ENCODE data around the gene MALRD1.

MALRD1 gene

DNA sequence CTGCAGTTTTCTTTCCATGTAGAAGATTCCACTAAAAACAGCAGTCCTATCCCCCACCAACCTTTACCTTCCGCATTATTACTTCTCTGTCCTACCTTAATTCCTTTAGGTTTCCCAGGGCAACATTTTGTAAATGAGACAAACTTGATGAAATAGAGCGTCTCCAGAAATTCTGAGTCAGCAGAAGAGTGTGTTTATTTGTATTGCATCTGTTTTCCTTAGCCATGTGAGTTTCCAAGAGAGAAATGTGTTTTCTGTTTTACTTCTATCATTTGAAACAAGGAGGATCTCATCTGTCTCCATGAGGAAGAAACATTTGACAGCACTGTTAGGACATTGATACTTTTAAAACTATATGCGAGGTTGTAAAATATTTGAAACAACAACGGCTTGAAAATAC lies 523.5 kb downstream of the MALRD1 start:
- Histone ChIP-seq H3K27ac (ENCODE audit: insufficient read depth in 1 of 2, low read depth in 1 of 2, low read length in 2 of 2, poor library complexity in 1 of 2, severe bottlenecking in 2 of 2) (no peak overlapping the region), H3K4me3 (ENCODE audit: control insufficient read depth in 1 of 7, extremely low read depth in 1 of 7, insufficient read depth in 4 of 7, low read depth in 2 of 7, low read length in 6 of 7) (no peak overlapping the region), H3K4me1 (ENCODE audit: control extremely low read depth in 1 of 4, control insufficient read depth in 4 of 4, insufficient read depth in 4 of 4, low read length in 3 of 4) (no peaks in the 10 kb centered on the region), H3K9me3 (ENCODE audit: control extremely low read depth in 1 of 5, control insufficient read depth in 4 of 5, insufficient read depth in 2 of 5, low read depth in 1 of 5, low read length in 4 of 5) (peaks cover 0 to 2% (median 0%) of the 10 kb centered on the region in 5 experiments), H3K27me3 (replicated peaks in 2 of 5; ENCODE audit: control insufficient read depth in 4 of 5, insufficient read depth in 5 of 5, low read length in 4 of 5) (no peaks in the 10 kb centered on the region), H3K36me3 (ENCODE audit: control insufficient read depth in 4 of 4, insufficient read depth in 4 of 4, low read length in 3 of 4) (no peaks in the 10 kb centered on the region)
- no peak for DNase-seq
- ChIA-PET POLR2A (interaction anchor here (0.6 kb wide), 1 partner anchor 142 kb away, joined by 3 read pairs; no protein-coding TSS in a partner anchor), CTCF (no interaction called here)
- WGBS (ENCODE audit: insufficient coverage), result 100% methylated on average over 1 of the region's 4 CpGs

DNA sequence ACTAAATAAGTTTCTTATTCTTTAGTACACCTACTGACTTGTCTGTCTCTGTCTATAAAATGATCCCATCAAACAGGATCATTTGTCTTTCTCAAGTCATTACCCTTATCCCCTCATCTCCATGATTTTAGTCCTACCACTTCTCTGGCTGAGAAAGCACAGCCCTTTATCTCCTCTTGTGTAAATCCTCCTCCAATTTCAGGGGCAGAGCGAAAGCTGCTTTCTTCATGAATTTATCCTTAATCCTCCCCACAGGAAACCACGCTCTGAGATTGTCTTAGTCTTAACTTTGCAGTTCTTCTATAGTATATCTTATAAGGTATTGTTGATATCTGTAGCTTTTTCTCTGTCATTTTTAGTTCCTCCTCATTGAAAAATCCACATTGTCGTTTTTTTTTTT lies 528.0 kb downstream of the MALRD1 start:
- no peaks in the 10 kb centered on the region for H3K27me3 ChIP-seq (replicated peaks in 2 of 5; ENCODE audit: control insufficient read depth in 4 of 5, insufficient read depth in 5 of 5, low read length in 4 of 5)
- DNase-seq, result no peak
- no peaks in the 10 kb centered on the region for H3K36me3 ChIP-seq (ENCODE audit: control insufficient read depth in 4 of 4, insufficient read depth in 4 of 4, low read length in 3 of 4)
- H3K9me3 ChIP-seq (ENCODE audit: control extremely low read depth in 1 of 5, control insufficient read depth in 4 of 5, insufficient read depth in 2 of 5, low read depth in 1 of 5, low read length in 4 of 5), result peaks cover 0 to 2% (median 0%) of the 10 kb centered on the region in 5 experiments
- H3K4me1 ChIP-seq (ENCODE audit: control extremely low read depth in 1 of 4, control insufficient read depth in 4 of 4, insufficient read depth in 4 of 4, low read length in 3 of 4), result peaks cover 0 to 5% (median 3%) of the 10 kb centered on the region in 4 experiments
- ChIA-PET CTCF (interaction anchor here (0.7 to 1.2 kb wide), 2 partner anchors 9 to 162 kb away, joined by 3 to 4 read pairs; no protein-coding TSS in a partner anchor), POLR2A (no interaction called here)
- no CpG with 5 or more reads among the region's 3 CpGs for WGBS (ENCODE audit: insufficient coverage)
- no peak overlapping the region for H3K4me3 ChIP-seq (ENCODE audit: control insufficient read depth in 1 of 7, extremely low read depth in 1 of 7, insufficient read depth in 4 of 7, low read depth in 2 of 7, low read length in 6 of 7)
- no peak overlapping the region for H3K27ac ChIP-seq (ENCODE audit: insufficient read depth in 1 of 2, low read depth in 1 of 2, low read length in 2 of 2, poor library complexity in 1 of 2, severe bottlenecking in 2 of 2)

DNA sequence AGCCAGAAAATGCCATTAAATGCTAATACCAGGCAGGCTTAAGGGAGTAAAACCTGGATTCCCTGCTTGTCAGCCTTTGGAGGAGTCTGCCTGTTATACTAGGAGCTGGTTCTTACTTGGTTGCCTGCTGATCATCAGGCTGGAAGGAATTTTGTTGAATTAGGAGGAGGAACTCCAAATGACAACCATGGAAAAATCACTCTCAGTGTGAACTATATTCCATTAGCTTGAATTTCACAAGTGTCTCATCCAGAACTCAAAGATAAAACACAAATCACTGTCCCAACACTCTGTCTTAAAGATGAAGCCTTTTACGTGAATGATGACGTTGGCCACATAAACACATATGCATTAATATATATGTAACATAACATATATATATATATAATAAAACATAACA lies 528.8 kb downstream of the MALRD1 start:
- ChIA-PET CTCF (no interaction called here), POLR2A (no interaction called here)
- H3K27ac ChIP-seq (ENCODE audit: insufficient read depth in 1 of 2, low read depth in 1 of 2, low read length in 2 of 2, poor library complexity in 1 of 2, severe bottlenecking in 2 of 2), result no peak overlapping the region
- no CpG with 5 or more reads among the region's 2 CpGs for WGBS (ENCODE audit: insufficient coverage)
- H3K9me3 ChIP-seq (ENCODE audit: control extremely low read depth in 1 of 5, control insufficient read depth in 4 of 5, insufficient read depth in 2 of 5, low read depth in 1 of 5, low read length in 4 of 5), result no peaks in the 10 kb centered on the region
- H3K4me3 ChIP-seq (ENCODE audit: control insufficient read depth in 1 of 7, extremely low read depth in 1 of 7, insufficient read depth in 4 of 7, low read depth in 2 of 7, low read length in 6 of 7), result no peak overlapping the region
- peaks cover 0 to 5% (median 3%) of the 10 kb centered on the region in 4 experiments for H3K4me1 ChIP-seq (ENCODE audit: control extremely low read depth in 1 of 4, control insufficient read depth in 4 of 4, insufficient read depth in 4 of 4, low read length in 3 of 4)
- H3K36me3 ChIP-seq (ENCODE audit: control insufficient read depth in 4 of 4, insufficient read depth in 4 of 4, low read length in 3 of 4), result no peaks in the 10 kb centered on the region
- no peak for DNase-seq
- no peaks in the 10 kb centered on the region for H3K27me3 ChIP-seq (replicated peaks in 2 of 5; ENCODE audit: control insufficient read depth in 4 of 5, insufficient read depth in 5 of 5, low read length in 4 of 5)

DNA sequence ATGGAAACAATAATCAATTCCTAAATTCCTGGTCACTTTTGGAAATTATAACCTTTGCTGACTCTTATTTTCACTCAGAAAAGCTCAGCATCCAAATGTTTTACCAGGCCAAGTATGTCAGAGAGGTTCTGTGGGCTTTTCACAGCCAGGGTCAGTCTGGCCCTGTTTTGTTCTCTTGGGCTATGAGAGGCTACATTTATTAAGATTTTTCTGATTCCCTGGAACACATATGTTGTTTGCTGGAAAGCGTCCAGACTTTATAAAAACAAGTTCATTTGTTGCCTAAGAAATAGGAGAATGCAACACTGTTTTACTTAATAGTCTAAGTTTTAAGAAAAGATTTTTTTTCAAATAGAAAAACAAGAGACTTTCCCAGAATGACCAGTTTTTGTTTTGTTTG lies 529.2 kb downstream of the MALRD1 start:
- Histone ChIP-seq H3K9me3 (ENCODE audit: control extremely low read depth in 1 of 5, control insufficient read depth in 4 of 5, insufficient read depth in 2 of 5, low read depth in 1 of 5, low read length in 4 of 5) (no peaks in the 10 kb centered on the region), H3K4me1 (ENCODE audit: control extremely low read depth in 1 of 4, control insufficient read depth in 4 of 4, insufficient read depth in 4 of 4, low read length in 3 of 4) (peaks cover 0 to 5% (median 3%) of the 10 kb centered on the region in 4 experiments), H3K27me3 (replicated peaks in 2 of 5; ENCODE audit: control insufficient read depth in 4 of 5, insufficient read depth in 5 of 5, low read length in 4 of 5) (no peaks in the 10 kb centered on the region), H3K27ac (ENCODE audit: insufficient read depth in 1 of 2, low read depth in 1 of 2, low read length in 2 of 2, poor library complexity in 1 of 2, severe bottlenecking in 2 of 2) (no peak overlapping the region), H3K36me3 (ENCODE audit: control insufficient read depth in 4 of 4, insufficient read depth in 4 of 4, low read length in 3 of 4) (no peaks in the 10 kb centered on the region), H3K4me3 (ENCODE audit: control insufficient read depth in 1 of 7, extremely low read depth in 1 of 7, insufficient read depth in 4 of 7, low read depth in 2 of 7, low read length in 6 of 7) (no peak overlapping the region)
- WGBS (ENCODE audit: insufficient coverage), result no CpG with 5 or more reads among the region's 1 CpG
- CTCF ChIA-PET, result no interaction called here
- POLR2A ChIA-PET, result no interaction called here
- no peak for DNase-seq

DNA sequence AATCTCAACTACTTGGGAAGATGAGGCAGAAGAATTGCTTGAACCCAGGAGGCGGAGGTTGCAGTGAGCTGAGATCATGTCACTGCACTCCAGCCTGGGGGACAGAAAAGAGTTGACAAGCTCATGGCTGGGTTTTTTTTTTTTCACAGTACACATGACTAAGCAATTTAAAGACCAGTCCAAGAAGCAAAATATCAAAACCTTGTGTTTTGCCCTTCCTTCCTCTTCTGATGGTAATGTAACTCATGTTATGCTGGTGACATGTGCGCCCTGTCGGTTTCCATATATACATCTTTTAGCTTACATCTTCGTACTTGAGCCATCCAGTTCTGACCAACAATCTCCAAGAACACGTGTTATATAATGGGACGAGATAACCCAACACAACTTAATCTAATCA lies 530.0 kb downstream of the MALRD1 start:
- Histone ChIP-seq H3K27me3 (replicated peaks in 2 of 5; ENCODE audit: control insufficient read depth in 4 of 5, insufficient read depth in 5 of 5, low read length in 4 of 5) (no peaks in the 10 kb centered on the region), H3K4me1 (ENCODE audit: control extremely low read depth in 1 of 4, control insufficient read depth in 4 of 4, insufficient read depth in 4 of 4, low read length in 3 of 4) (peaks cover 0 to 5% (median 3%) of the 10 kb centered on the region in 4 experiments), H3K27ac (ENCODE audit: insufficient read depth in 1 of 2, low read depth in 1 of 2, low read length in 2 of 2, poor library complexity in 1 of 2, severe bottlenecking in 2 of 2) (no peak overlapping the region), H3K36me3 (ENCODE audit: control insufficient read depth in 4 of 4, insufficient read depth in 4 of 4, low read length in 3 of 4) (no peaks in the 10 kb centered on the region), H3K9me3 (ENCODE audit: control extremely low read depth in 1 of 5, control insufficient read depth in 4 of 5, insufficient read depth in 2 of 5, low read depth in 1 of 5, low read length in 4 of 5) (no peaks in the 10 kb centered on the region), H3K4me3 (ENCODE audit: control insufficient read depth in 1 of 7, extremely low read depth in 1 of 7, insufficient read depth in 4 of 7, low read depth in 2 of 7, low read length in 6 of 7) (no peak overlapping the region)
- 100% methylated on average over 1 of the region's 6 CpGs for WGBS (ENCODE audit: insufficient coverage)
- POLR2A ChIA-PET, result no interaction called here
- peak; percentile 33 to 76 (median 76) for DNase-seq
- CTCF ChIA-PET, result no interaction called here

DNA sequence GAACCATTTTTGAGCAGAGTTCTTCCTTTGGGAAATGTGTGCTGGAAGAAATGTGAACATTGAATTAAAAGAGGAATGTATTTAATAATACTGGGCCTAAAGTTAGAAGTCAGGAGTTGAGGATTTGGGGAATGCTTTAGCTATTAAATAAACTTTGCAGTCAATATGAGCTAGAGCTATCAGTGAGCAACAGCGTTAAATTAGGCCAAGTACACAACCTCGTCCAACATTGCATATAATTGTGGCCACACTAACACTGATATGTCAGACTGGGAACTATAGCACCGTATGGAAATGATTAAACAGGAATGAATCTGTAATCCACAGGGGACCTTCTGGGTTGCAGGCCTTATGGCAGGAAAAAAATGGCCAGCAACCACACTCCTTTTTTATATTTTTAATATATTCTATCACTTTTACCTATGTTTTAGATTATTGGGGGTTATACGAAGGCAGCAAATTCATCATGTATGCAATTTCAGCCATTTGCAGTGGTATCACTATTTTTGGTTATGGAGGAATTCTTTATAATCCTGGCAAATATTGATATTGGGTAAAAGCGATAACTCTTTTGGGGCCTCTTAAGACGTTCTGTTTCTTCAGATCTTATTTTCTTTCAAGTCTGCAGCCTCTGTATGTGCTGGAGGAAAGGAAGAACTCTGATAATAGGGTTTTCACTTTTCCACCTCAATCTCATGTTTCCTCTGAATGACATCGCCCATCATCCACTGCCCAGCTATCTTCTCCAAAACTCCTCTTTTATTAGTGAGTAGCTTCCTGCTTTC lies 531.4 kb downstream of the MALRD1 start:
- no peak overlapping the region for H3K4me3 ChIP-seq (ENCODE audit: control insufficient read depth in 1 of 7, extremely low read depth in 1 of 7, insufficient read depth in 4 of 7, low read depth in 2 of 7, low read length in 6 of 7)
- CTCF ChIA-PET, result no interaction called here
- H3K9me3 ChIP-seq (ENCODE audit: control extremely low read depth in 1 of 5, control insufficient read depth in 4 of 5, insufficient read depth in 2 of 5, low read depth in 1 of 5, low read length in 4 of 5), result no peaks in the 10 kb centered on the region
- no peaks in the 10 kb centered on the region for H3K36me3 ChIP-seq (ENCODE audit: control insufficient read depth in 4 of 4, insufficient read depth in 4 of 4, low read length in 3 of 4)
- 100% methylated on average over 3 of the region's 7 CpGs for WGBS (ENCODE audit: insufficient coverage)
- POLR2A ChIA-PET, result interaction anchor here (0.6 kb wide), 1 partner anchor 28 kb away, joined by 3 read pairs; no protein-coding TSS in a partner anchor
- DNase-seq, result no peak
- H3K4me1 ChIP-seq (ENCODE audit: control extremely low read depth in 1 of 4, control insufficient read depth in 4 of 4, insufficient read depth in 4 of 4, low read length in 3 of 4), result peaks cover 0 to 5% (median 3%) of the 10 kb centered on the region in 4 experiments
- no peak overlapping the region for H3K27ac ChIP-seq (ENCODE audit: insufficient read depth in 1 of 2, low read depth in 1 of 2, low read length in 2 of 2, poor library complexity in 1 of 2, severe bottlenecking in 2 of 2)
- no peaks in the 10 kb centered on the region for H3K27me3 ChIP-seq (replicated peaks in 2 of 5; ENCODE audit: control insufficient read depth in 4 of 5, insufficient read depth in 5 of 5, low read length in 4 of 5)

DNA sequence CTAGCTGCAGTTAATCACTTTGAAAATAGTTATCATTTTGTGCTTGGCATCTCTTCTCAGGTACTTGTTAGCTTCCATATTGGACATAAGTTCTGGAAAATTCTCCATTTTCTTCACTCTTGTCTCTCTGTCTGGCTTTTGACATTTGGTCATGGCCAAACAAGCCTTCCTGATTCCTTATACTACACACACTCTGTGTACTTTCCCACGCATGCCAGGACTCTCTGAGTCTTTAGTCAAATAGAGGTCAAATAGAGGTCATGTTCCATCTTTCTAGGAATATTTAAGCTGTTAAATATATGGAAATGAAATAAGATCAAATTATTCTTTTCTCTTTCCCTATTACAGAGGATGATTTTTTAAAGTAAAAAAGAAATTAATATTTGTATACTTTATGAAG lies 532.1 kb downstream of the MALRD1 start:
- Histone ChIP-seq H3K4me1 (ENCODE audit: control extremely low read depth in 1 of 4, control insufficient read depth in 4 of 4, insufficient read depth in 4 of 4, low read length in 3 of 4) (peaks cover 0 to 5% (median 3%) of the 10 kb centered on the region in 4 experiments), H3K9me3 (ENCODE audit: control extremely low read depth in 1 of 5, control insufficient read depth in 4 of 5, insufficient read depth in 2 of 5, low read depth in 1 of 5, low read length in 4 of 5) (no peaks in the 10 kb centered on the region), H3K36me3 (ENCODE audit: control insufficient read depth in 4 of 4, insufficient read depth in 4 of 4, low read length in 3 of 4) (no peaks in the 10 kb centered on the region), H3K4me3 (ENCODE audit: control insufficient read depth in 1 of 7, extremely low read depth in 1 of 7, insufficient read depth in 4 of 7, low read depth in 2 of 7, low read length in 6 of 7) (no peak overlapping the region), H3K27ac (ENCODE audit: insufficient read depth in 1 of 2, low read depth in 1 of 2, low read length in 2 of 2, poor library complexity in 1 of 2, severe bottlenecking in 2 of 2) (no peak overlapping the region), H3K27me3 (replicated peaks in 2 of 5; ENCODE audit: control insufficient read depth in 4 of 5, insufficient read depth in 5 of 5, low read length in 4 of 5) (no peaks in the 10 kb centered on the region)
- POLR2A ChIA-PET, result no interaction called here
- no peak for DNase-seq
- no CpG with 5 or more reads among the region's 1 CpG for WGBS (ENCODE audit: insufficient coverage)
- CTCF ChIA-PET, result no interaction called here
